HepG2 (cell line): Measurements from ENCODE around the gene CARMIL3. TPM values are rescaled to one million over a fixed set of nuclear protein-coding genes. Genes with fewer than 3 reads are reported as not detected.

ENCODE experiments used
- CEBPB ChIP-seq: IDR thresholded peaks from 2 replicates; pipeline ENCODE4 v1.6.1; 2011; ENCODE audit warnings: low read depth, low read length, improper control_type of control experiment, borderline replicate concordance
- HDAC2 ChIP-seq: sonication (generic); formaldehyde crosslinking; IDR thresholded peaks from 2 replicates; pipeline ENCODE4 v1.4.0; 2020; ENCODE audit warnings: missing genetic modification reagents
- KLF13 ChIP-seq: sonication (generic); formaldehyde crosslinking; IDR thresholded peaks from 2 replicates; pipeline ENCODE4 v1.4.0; 2020; ENCODE audit warnings: mild to moderate bottlenecking, missing genetic modification reagents
- REL ChIP-seq: sonication (generic); formaldehyde crosslinking; conservative IDR thresholded peaks from 2 replicates; pipeline ENCODE4 v1.8.0; 2022; ENCODE audit warnings: mild to moderate bottlenecking, missing genetic modification reagents, moderate library complexity
- ZBTB37 ChIP-seq: sonication (generic); formaldehyde crosslinking; IDR thresholded peaks from 2 replicates; pipeline ENCODE4 v1.4.0; 2020; ENCODE audit warnings: mild to moderate bottlenecking, missing genetic modification reagents
- ZNF451 ChIP-seq: sonication (generic); formaldehyde crosslinking; IDR thresholded peaks from 2 replicates; pipeline ENCODE4 v1.5.0; 2020; ENCODE audit warnings: mild to moderate bottlenecking, missing genetic modification reagents
- ZNF552 ChIP-seq: sonication (generic); formaldehyde crosslinking; IDR thresholded peaks from 2 replicates; pipeline ENCODE4 v1.9.0; 2022; ENCODE audit warnings: missing genetic modification reagents, mild to moderate bottlenecking, borderline replicate concordance
- ZNF562 ChIP-seq: sonication (generic); formaldehyde crosslinking; IDR thresholded peaks from 2 replicates; pipeline ENCODE4 v1.8.0; 2022; ENCODE audit warnings: missing genetic modification reagents, borderline replicate concordance
- polyA plus RNA-seq, 8 experiments: library from polyadenylated mRNA; depleted of rRNA in 3 of 8; stranded (reverse) in 7 of 8; unstranded in 1 of 8; fragments of >200 nt; fragmentation: Illumina TruSeq in 4 of 8; extraction: Trizol in 4 of 8; gene quantifications; 2 replicates each; pipeline versions ENCODE4 v1.2.1 to v1.2.3, GENCODE V29; 2011 to 2016; ENCODE audit warnings: low read depth in 4 of 8, missing spikeins in 1 of 8, mixed read lengths in 1 of 8; ENCODE audit not compliant: insufficient read depth in 1 of 8
- total RNA-seq, 5 experiments: library from RNA; depleted of rRNA; stranded (reverse); fragments of >200 nt; fragmentation: Illumina TruSeq; extraction: Trizol; gene quantifications; 2 replicates each; pipeline ENCODE4 v1.2.3, GENCODE V29; 2016; ENCODE audit warnings: low read depth in 1 of 5
- TF ChIP-seq, protein P1 (sequence below): sonication (generic); formaldehyde crosslinking; IDR thresholded peaks from 2 replicates; pipeline ENCODE4 v1.4.0; 2020; ENCODE audit warnings: mild to moderate bottlenecking, missing genetic modification reagents
- TF ChIP-seq, protein P2 (sequence below): sonication (generic); formaldehyde crosslinking; IDR thresholded peaks from 2 replicates; pipeline ENCODE4 v1.5.0; 2020; ENCODE audit warnings: missing genetic modification reagents
- TF ChIP-seq, protein P3 (sequence below): sonication (generic); formaldehyde crosslinking; IDR thresholded peaks from 2 replicates; pipeline ENCODE4 v1.5.1; 2020; ENCODE audit warnings: mild to moderate bottlenecking, missing genetic modification reagents, borderline replicate concordance

The CARMIL3 gene
- total and polyA plus RNA-seq, 2 of the 13 experiments (the other 11 are each of a cell fraction or from before 2014, with no cell fraction given) = 0.27 to 0.55 TPM

GRCh38 chr14:24080888-24081738 lies 29.3 kb downstream of the CARMIL3 start (continued):
- TF ChIP-seq, protein P1, sequence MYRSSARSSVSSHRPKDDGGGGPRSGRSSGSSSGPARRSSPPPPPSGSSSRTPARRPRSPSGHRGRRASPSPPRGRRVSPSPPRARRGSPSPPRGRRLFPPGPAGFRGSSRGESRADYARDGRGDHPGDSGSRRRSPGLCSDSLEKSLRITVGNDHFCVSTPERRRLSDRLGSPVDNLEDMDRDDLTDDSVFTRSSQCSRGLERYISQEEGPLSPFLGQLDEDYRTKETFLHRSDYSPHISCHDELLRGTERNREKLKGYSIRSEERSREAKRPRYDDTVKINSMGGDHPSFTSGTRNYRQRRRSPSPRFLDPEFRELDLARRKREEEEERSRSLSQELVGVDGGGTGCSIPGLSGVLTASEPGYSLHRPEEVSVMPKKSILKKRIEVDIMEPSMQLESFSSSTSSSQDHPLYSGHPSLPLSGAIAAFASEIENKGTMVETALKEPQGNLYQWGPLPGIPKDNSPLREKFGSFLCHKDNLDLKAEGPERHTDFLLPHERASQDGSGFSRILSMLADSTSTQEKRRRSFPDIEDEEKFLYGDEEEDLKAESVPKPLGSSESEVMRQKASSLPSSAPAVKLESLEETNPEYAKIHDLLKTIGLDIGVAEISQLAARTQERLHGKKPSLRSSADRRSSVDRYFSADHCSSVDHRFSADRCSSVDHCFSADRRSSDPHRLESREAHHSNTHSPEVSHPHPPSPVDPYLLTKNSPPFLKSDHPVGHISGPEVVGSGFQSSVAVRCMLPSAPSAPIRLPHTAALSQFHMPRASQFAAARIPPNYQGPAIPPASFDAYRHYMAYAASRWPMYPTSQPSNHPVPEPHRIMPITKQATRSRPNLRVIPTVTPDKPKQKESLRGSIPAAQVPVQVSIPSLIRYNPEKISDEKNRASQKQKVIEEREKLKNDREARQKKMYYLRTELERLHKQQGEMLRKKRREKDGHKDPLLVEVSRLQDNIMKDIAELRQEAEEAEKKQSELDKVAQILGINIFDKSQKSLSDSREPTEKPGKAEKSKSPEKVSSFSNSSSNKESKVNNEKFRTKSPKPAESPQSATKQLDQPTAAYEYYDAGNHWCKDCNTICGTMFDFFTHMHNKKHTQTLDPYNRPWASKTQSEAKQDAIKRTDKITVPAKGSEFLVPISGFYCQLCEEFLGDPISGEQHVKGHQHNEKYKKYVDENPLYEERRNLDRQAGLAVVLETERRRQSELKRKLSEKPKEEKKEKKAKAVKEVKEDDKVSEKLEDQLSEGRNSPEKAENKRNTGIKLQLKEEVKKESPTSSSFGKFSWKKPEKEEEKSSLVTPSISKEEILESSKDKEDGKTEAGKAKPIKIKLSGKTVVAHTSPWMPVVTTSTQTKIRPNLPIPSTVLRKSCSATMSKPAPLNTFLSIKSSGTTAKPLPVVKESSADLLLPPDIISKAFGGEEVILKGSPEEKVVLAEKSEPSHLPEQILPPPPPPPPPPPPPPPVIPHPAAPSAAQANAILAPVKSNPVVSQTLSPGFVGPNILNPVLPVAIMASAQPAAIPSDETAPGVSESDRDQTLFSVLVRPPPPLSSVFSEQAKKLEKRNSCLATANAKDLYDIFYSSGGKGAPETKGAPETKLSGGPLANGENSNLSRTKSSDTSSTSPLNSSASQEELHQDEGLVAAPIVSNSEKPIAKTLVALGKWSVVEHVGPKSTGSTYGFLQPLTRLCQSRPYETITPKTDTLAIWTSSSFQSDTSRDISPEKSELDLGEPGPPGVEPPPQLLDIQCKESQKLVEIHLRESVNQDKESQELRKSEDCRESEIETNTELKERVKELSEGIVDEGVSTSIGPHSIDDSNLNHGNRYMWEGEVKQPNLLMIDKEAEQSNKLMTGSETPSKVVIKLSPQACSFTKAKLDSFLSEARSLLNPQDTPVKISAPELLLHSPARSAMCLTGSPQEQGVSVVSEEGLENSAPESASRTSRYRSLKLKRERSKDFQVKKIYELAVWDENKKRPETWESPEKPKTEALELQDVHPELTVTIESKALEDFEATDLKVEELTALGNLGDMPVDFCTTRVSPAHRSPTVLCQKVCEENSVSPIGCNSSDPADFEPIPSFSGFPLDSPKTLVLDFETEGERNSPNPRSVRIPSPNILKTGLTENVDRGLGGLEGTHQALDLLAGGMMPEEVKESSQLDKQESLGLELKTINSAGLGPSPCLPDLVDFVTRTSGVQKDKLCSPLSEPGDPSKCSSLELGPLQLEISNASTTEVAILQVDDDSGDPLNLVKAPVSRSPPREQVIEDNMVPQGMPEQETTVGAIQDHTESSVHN = no peak
- TF ChIP-seq ZNF451 (CRISPR knock-in tag) (peak; percentile 84), CEBPB (no peak), HDAC2 (peak; percentile 41), ZNF552 (CRISPR knock-in tag) (peak; percentile 84; the same call in 1 of the 2 replicates), REL (CRISPR knock-in tag) (no peak), ZNF562 (CRISPR knock-in tag) (no peak), ZBTB37 (CRISPR knock-in tag) (no peak; the same call in 1 of the 2 replicates), KLF13 (CRISPR knock-in tag) (0 out of 2 replicates have a peak, but pooled peaks have one; percentile 77)
- TF ChIP-seq, protein P2, sequence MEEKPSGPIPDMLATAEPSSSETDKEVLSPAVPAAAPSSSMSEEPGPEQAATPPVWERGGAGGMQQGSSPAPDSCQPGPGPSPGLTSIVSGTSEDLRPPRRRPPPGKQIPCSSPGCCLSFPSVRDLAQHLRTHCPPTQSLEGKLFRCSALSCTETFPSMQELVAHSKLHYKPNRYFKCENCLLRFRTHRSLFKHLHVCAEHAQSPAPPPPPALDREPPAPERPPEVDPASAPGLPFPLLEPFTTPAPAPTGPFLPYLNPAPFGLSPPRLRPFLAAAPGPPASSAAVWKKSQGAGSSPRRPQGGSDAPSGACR (CRISPR knock-in tag) = 0 out of 2 replicates have a peak, but pooled peaks have one; percentile 42
- TF ChIP-seq, protein P3, sequence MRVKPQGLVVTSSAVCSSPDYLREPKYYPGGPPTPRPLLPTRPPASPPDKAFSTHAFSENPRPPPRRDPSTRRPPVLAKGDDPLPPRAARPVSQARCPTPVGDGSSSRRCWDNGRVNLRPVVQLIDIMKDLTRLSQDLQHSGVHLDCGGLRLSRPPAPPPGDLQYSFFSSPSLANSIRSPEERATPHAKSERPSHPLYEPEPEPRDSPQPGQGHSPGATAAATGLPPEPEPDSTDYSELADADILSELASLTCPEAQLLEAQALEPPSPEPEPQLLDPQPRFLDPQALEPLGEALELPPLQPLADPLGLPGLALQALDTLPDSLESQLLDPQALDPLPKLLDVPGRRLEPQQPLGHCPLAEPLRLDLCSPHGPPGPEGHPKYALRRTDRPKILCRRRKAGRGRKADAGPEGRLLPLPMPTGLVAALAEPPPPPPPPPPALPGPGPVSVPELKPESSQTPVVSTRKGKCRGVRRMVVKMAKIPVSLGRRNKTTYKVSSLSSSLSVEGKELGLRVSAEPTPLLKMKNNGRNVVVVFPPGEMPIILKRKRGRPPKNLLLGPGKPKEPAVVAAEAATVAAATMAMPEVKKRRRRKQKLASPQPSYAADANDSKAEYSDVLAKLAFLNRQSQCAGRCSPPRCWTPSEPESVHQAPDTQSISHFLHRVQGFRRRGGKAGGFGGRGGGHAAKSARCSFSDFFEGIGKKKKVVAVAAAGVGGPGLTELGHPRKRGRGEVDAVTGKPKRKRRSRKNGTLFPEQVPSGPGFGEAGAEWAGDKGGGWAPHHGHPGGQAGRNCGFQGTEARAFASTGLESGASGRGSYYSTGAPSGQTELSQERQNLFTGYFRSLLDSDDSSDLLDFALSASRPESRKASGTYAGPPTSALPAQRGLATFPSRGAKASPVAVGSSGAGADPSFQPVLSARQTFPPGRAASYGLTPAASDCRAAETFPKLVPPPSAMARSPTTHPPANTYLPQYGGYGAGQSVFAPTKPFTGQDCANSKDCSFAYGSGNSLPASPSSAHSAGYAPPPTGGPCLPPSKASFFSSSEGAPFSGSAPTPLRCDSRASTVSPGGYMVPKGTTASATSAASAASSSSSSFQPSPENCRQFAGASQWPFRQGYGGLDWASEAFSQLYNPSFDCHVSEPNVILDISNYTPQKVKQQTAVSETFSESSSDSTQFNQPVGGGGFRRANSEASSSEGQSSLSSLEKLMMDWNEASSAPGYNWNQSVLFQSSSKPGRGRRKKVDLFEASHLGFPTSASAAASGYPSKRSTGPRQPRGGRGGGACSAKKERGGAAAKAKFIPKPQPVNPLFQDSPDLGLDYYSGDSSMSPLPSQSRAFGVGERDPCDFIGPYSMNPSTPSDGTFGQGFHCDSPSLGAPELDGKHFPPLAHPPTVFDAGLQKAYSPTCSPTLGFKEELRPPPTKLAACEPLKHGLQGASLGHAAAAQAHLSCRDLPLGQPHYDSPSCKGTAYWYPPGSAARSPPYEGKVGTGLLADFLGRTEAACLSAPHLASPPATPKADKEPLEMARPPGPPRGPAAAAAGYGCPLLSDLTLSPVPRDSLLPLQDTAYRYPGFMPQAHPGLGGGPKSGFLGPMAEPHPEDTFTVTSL (CRISPR knock-in tag) = no peak
